HFFc6 (cell line): ENCODE results near the gene TMEM41B. TPM values are rescaled to one million over a fixed set of nuclear protein-coding genes. Genes with fewer than 3 reads are reported as not detected.

Source experiments
- DNase-seq: peaks from one replicate; pipeline ENCODE4 v3.0.0-alpha.2; 2018
- H3K27ac Mint-ChIP-seq: 2 replicates; pipeline ENCODE4 v1.8.0; 2020; ENCODE audit warnings: mild to moderate bottlenecking, mixed read lengths
- H3K27me3 Mint-ChIP-seq: 2 replicates; pipeline ENCODE4 v1.8.0; 2021; ENCODE audit warnings: mild to moderate bottlenecking, moderate library complexity, mixed read lengths; ENCODE audit not compliant: insufficient read depth
- H3K36me3 Mint-ChIP-seq: 2 replicates; pipeline ENCODE4 v1.8.0; 2021; ENCODE audit warnings: low read depth, mixed read lengths
- H3K4me1 Mint-ChIP-seq: 2 replicates; pipeline ENCODE4 v1.8.0; 2020; ENCODE audit warnings: low read depth, mixed read lengths
- H3K4me3 Mint-ChIP-seq: 2 replicates; pipeline ENCODE4 v1.8.0; 2020; ENCODE audit warnings: mild to moderate bottlenecking, moderate library complexity, mixed read lengths
- H3K9me3 Mint-ChIP-seq: 2 replicates; pipeline ENCODE4 v1.8.0; 2020; ENCODE audit warnings: mild to moderate bottlenecking, mixed read lengths
- total RNA-seq, 6 experiments: library from RNA; stranded (reverse); fragmentation: NEBNext Ultra II Directional; extraction: Animal tissue kit (Norgen Biotek cat#: 25700); gene quantifications; 2 replicates in 1 of 6; 3 replicates in 5 of 6; pipeline ENCODE4 v1.2.3, GENCODE V29; 2021
- TF ChIP-seq, protein P1 (sequence below): fragments of 200-600 bp; sonication (generic); IDR thresholded peaks from 2 replicates; pipeline ENCODE4 v1.5.0; 2021; ENCODE audit warnings: antibody characterized with exemption, mild to moderate bottlenecking

Gene TMEM41B
- total RNA-seq, 6 experiments from 2014 or later, result 30.5 to 35.3 (median 32.6) TPM

DNA sequence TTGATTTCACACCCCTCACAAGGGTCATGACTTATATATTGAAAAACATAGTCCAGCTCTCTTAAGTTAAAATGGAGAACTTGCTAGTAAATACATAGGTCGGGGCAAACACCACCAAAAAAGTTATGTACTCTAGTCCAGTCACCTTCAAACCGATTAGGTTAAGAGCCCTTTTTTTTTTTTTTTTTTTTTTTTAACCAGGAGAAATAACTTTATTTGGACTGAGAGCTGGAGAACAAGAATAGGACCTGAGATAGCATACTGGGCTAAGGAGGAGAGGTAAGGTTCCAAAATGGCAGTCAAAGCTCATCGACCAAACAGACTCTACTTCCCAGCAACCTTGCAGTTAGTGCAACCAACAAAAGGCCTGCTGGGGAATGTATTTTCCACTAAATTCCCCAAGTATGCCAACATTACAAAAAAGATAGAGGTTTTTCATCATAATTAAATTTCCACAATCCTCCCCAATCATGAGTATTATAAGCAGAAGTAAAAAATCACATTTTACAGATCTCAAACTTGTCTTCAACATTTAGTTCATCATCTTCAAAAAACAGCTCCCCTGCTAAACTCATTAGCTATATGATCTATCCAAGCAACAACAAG, 3.8 kb downstream of the TMEM41B start:
- no peak overlapping the region for H3K4me3 Mint-ChIP-seq
- peaks cover 46% of the 10 kb centered on the region for H3K4me1 Mint-ChIP-seq
- H3K27ac Mint-ChIP-seq, result peak overlapping the region; percentile 27; the same call in 1 of the 2 replicates
- no peaks in the 10 kb centered on the region for H3K27me3 Mint-ChIP-seq
- H3K9me3 Mint-ChIP-seq, result no peaks in the 10 kb centered on the region; the same call in 1 of the 2 replicates
- TF ChIP-seq, protein P1, sequence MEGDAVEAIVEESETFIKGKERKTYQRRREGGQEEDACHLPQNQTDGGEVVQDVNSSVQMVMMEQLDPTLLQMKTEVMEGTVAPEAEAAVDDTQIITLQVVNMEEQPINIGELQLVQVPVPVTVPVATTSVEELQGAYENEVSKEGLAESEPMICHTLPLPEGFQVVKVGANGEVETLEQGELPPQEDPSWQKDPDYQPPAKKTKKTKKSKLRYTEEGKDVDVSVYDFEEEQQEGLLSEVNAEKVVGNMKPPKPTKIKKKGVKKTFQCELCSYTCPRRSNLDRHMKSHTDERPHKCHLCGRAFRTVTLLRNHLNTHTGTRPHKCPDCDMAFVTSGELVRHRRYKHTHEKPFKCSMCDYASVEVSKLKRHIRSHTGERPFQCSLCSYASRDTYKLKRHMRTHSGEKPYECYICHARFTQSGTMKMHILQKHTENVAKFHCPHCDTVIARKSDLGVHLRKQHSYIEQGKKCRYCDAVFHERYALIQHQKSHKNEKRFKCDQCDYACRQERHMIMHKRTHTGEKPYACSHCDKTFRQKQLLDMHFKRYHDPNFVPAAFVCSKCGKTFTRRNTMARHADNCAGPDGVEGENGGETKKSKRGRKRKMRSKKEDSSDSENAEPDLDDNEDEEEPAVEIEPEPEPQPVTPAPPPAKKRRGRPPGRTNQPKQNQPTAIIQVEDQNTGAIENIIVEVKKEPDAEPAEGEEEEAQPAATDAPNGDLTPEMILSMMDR, result no peak
- DNase-seq, result no peak
- H3K36me3 Mint-ChIP-seq, result peaks cover 30% of the 10 kb centered on the region

DNA sequence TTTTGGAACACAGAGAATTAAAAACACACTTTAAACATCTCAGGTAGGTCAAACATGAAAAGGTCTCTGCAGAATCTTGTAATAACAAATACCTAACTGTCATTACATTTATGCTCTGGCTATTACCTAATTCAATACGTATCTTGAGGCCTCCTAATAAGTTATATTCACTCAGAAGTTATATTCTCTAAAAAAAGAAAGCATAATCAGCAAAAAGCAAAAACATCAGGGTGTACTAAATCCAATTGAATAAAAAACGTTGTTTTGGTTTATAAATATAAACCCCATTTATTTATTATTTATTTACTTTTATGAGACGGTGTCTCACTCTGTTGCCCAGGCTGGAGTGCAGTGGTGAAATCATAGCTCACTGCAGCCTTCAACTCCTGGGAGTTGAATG, 10.2 kb downstream of the TMEM41B start:
- H3K36me3 Mint-ChIP-seq, result peaks cover 16% of the 10 kb centered on the region
- DNase-seq, result no peak
- TF ChIP-seq, protein P1, result no peak

DNA sequence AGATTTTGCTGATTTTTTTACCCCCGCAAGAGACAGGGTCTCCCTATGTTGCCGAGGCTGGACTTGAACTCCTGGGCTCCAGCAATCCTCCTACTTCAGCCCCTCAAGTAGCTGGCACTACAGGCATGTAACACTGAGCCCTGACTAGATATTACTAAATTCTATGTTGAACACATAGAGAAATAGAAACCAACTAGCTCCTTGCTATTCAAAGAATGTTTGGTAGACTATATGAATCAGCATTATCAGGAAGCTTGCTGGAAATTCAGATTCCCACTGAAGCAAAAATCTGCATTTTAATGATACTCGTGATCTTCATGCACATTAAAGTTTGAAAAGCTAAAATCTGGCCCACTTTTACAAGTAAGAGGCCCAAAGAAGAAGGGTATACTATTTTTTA, 11.9 kb downstream of the TMEM41B start:
- Mint-ChIP-seq H3K36me3 (peaks cover 6% of the 10 kb centered on the region), H3K27me3 (no peaks in the 10 kb centered on the region), H3K4me1 (peaks cover 14% of the 10 kb centered on the region), H3K27ac (peak overlapping the region; percentile 88), H3K9me3 (no peaks in the 10 kb centered on the region; the same call in 1 of the 2 replicates), H3K4me3 (peak overlapping the region; percentile 50; the same call in 1 of the 2 replicates)
- TF ChIP-seq, protein P1, result no peak
- DNase-seq, result peak; percentile 15

More for the DNA sequence above, 10.2 kb downstream of the TMEM41B start:
- H3K27ac Mint-ChIP-seq, result no peak overlapping the region
- peaks cover 20% of the 10 kb centered on the region for H3K4me1 Mint-ChIP-seq
- H3K9me3 Mint-ChIP-seq, result no peaks in the 10 kb centered on the region; the same call in 1 of the 2 replicates
- H3K27me3 Mint-ChIP-seq, result no peaks in the 10 kb centered on the region
- no peak overlapping the region for H3K4me3 Mint-ChIP-seq

DNA sequence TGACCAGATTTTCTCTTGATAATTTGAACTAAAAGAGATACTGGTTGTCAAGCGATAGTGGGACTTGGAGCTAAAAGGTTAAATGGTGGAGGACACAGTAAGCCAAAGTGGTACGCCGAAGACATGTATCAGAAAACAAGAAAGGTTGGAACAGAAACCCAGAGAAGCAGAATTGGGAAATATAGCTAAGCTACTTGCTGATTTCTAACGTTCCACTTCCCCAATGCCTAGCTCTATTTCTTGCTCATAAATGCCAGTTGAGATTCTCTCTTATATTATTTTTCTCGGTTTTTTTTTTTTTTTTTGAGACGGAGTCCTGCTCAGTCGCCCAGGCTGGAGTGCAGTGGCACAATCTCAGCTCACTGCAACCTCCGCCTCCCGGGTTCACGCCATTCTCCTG, 12.7 kb downstream of the TMEM41B start:
- Mint-ChIP-seq H3K27ac (peak overlapping the region; percentile 10), H3K36me3 (peaks cover 2% of the 10 kb centered on the region), H3K4me3 (no peak overlapping the region), H3K4me1 (peaks cover 10% of the 10 kb centered on the region), H3K27me3 (no peaks in the 10 kb centered on the region), H3K9me3 (no peaks in the 10 kb centered on the region; the same call in 1 of the 2 replicates)
- TF ChIP-seq, protein P1, result no peak
- DNase-seq, result no peak

DNA sequence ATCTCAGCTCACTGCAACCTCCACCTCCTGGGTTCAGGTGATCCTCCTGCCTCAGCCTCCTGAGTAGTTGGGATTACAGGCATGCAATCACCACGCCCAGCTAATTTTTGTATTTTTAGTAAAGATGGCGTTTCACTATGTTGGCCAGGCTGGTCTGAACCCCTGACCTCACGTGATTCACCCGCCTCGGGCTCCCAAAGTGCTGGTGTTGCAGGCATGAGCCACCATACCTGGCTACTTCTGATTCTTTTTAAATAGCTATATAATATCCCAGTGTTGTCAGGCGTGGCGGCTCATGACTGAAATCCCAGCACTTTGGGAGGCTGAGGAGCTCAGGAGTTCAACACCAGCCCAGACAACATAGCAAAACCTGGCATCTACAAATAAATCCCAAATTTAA, 20.7 kb downstream of the TMEM41B start:
- Mint-ChIP-seq H3K4me1 (no peaks in the 10 kb centered on the region), H3K4me3 (no peak overlapping the region), H3K27me3 (no peaks in the 10 kb centered on the region), H3K36me3 (peaks cover 5% of the 10 kb centered on the region), H3K27ac (no peak overlapping the region), H3K9me3 (no peaks in the 10 kb centered on the region)
- no peak for DNase-seq
- TF ChIP-seq, protein P1, result no peak
